ENCODE data around the gene DCLK1.

The DCLK1 gene

DNA sequence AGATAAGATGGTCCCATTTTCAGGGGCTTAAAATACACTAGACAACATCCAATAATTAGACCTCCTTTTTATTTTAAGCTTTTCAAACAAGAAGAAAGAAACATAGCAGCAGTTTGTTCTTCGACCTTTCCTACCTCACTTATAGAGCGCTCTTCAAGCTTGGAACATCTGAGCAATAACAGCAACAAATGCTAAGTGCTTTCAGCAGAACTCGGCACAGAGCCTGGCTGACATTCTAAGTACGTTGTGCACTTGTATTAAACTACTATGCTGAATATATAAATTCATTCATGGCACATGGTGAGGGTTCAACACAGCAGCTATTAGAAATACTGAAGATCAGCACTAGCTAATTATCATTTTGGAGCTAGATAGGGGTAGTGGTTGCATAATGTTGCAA lies 398.6 kb downstream of the DCLK1 start:
- DNase-seq: no peak

DNA sequence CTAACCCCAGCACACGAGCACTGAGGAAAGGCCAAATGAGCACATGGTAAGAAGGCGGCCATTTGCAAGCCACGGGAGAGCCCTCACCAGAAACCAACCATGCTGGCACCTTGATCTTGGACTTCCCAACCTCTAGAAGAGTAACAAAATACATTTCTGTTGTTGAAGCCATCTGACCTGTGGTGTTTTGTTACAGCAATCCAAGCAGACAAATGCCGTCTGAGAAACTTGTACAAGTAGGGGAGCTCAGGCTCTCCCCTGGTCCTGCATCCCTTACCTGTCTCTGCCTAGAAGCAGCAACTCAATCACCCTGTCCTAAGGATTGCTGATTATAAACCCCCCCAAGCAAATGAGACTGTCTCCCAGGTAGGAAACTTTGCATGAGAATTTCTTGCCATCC lies 399.7 kb downstream of the DCLK1 start:
- no peak for DNase-seq

DNA sequence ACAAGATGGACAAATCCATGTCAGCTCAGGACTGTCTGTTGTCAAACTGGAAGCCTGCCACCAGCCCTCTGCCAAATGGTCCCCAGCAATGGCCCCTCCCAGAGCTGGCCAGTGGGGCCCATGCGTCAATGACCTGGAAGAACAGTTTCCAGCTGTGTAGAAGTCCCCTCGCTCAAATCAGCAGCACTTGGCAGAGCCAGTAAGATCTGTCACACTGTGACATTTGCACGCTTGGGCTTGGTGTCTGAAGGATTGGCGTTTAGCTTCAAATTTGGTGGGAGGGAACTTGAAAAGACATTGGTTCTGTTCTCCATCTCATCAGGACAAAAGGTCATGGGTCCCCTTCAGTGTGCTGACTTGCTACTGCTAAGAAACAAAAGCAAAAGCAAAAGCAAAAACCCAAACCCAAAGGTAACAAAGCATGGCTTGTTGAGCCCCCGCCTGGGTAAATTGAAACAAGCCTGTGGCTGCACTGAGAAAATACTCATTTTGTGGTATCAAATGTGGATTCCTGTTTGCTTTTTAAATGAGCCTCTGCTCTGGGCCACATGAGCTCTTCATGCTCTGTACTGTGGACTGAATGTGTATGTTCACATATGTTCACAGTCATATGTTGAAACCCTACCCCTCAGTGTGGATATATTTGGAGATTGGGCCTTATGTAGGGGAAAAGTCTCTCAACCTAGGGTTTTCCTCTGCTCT lies 401.1 kb downstream of the DCLK1 start:
- DNase-seq: no peak

GRCh38 chr13:35727881-35728280 lies 403.3 kb downstream of the DCLK1 start:
- DNase-seq: no peak

DNA sequence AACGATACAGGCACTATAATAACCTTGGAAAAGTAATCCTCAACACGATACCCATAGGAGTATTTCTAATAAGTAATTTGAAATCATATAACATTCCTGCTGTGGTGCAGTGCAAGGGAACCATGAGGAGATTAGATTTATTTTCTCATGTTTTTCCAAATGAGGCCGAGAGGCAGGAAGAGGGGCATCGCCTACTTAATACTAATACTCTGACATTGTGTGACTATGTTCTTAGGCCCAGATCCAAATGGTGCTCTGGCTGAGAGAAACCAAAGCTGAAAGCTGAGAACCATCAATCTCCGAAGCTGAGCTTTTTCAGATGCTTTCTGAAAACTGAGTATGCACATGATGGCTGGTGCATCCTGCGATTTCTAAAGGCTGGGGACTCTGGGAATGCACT lies 406.7 kb downstream of the DCLK1 start:
- DNase-seq: no peak

DNA sequence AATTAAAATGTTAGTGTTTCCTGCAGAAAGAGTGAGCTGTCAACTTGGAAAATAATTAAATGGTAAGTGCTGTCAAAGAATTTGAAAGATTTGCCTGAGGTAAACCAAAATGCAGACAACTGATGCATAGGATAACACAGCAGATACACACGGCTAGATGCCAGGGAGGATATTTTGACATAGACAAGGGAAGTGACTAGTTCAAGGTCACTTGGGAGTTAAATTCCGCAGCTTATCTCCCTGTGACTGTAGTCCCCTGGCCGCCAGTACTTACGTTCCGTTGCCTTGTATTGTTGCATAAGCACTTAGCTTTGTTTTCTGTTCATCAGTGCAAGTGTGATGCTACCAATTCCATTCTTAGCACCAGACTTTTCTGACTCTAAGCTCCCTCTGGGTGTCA lies 407.4 kb downstream of the DCLK1 start:
- no peak for DNase-seq

DNA sequence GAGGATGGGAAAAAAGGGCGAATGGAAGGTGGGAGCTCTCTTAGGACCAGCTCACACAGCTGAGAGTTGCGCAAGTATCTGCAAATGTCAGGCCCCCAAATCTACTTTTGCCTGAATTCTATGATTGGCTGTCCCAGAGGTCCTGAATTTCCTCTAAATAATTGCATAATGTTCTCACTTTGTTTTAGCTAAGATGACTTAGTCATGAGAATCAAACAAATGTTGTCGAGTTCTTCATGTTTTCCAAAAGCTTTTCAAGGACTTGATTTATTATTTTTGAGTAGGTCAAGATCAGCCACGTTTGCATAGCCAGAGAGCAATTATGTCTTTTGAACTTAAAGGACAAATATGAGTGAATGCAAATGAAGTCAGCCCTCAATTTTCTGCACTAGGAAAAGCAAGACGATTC lies 408.1 kb downstream of the DCLK1 start:
- DNase-seq: no peak

DNA sequence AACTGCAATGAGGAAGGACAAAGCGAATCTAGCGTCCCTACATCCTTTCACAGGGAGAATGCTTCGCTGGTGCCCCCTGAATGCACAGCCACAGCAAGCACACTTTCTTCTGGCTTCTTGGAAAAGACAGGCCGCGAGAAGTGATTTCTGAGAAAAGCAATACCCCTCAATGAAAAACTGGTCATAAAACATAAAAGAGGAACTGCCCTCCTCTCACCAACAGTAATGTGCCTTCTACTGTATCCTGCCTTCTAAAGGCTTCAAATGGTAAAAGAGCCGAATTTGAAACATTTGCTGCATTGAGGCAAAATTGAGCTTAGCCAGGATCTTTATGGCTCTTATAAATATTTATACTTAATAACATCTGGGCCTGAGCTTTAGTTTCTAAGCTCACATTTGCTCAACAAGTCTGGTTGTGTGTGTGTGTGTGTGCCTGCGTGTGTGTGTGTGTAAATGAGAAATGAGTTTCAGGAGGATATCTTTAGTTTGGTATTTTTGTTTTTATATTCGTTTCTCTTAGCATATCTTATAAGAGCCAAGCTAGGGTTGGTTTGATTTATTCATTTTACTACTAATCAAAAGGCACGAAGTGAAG lies 408.6 kb downstream of the DCLK1 start:
- DNase-seq: no peak

GRCh38 chr13:35720690-35721554 lies 410.3 kb downstream of the DCLK1 start:
- no peak for DNase-seq

DNA sequence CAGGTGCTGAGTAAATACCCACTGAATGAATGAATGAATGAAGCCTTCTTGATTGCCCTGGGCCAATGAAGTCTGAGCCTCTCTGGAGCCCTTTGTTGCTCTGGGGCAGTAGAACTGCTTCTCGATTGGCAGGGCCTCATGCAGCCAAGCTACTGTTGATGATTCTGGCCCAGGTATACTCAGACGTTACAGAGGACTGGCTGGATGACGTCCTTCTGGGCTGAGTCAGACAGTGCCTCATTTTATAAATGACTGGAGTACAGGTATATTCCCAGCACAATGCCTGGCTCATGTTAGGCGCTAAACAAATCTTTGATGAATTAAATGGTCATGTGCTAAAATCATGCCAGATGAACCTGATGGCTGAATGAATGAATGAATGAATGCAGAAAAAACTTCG lies 410.9 kb downstream of the DCLK1 start:
- no peak for DNase-seq

Measured in activated CD4-positive, alpha-beta T cell treated with anti-CD3 and anti-CD28 coated beads for 4 hours (primary cell).